GM23338 (cell line): Measurements from ENCODE around the gene GSS. TPM values are rescaled to one million over a fixed set of nuclear protein-coding genes. Genes with fewer than 3 reads are reported as not detected.

Source experiments
- ATAC-seq: fragments of 200-7000 bp; cut with Tn5 transposase; 3 replicates; pipeline ENCODE4 v1.9.1; 2020
- DNase-seq: peaks from one replicate; pipeline ENCODE4 v3.0.0-alpha.2; 2015; ENCODE audit warnings: low spot score
- H2AFZ ChIP-seq: fragments of 200-600 bp; sonication (generic); 2 replicates; pipeline ENCODE4 v1.8.0; 2016; ENCODE audit warnings: antibody characterized with exemption, mild to moderate bottlenecking, moderate library complexity
- H3F3A ChIP-seq: fragments of 200-600 bp; sonication (generic); replicated peaks from 2 replicates; pipeline ENCODE4 v1.8.0; 2017; ENCODE audit warnings: antibody characterized with exemption, mixed run types, low read depth
- H3K27ac ChIP-seq: fragments of 200-600 bp; sonication (generic); 2 replicates; pipeline ENCODE4 v1.6.1; 2016; ENCODE audit warnings: low read depth
- H3K27me3 ChIP-seq: fragments of 200-600 bp; sonication (generic); 2 replicates; pipeline ENCODE4 v1.8.0; 2016; ENCODE audit warnings: mild to moderate bottlenecking, mixed run types, moderate library complexity; ENCODE audit not compliant: insufficient read depth
- H3K36me3 ChIP-seq: fragments of 200-600 bp; sonication (generic); 2 replicates; pipeline ENCODE4 v1.8.0; 2016; ENCODE audit warnings: mild to moderate bottlenecking; ENCODE audit not compliant: insufficient read depth
- H3K4me1 ChIP-seq: fragments of 200-600 bp; sonication (generic); 2 replicates; pipeline ENCODE4 v1.8.0; 2016; ENCODE audit warnings: mild to moderate bottlenecking, moderate library complexity; ENCODE audit not compliant: insufficient read depth
- H3K4me2 ChIP-seq: fragments of 200-600 bp; sonication (generic); 2 replicates; pipeline ENCODE4 v1.7.1; 2017; ENCODE audit warnings: mixed run types
- H3K4me3 ChIP-seq: fragments of 200-600 bp; sonication (generic); 2 replicates; pipeline ENCODE4 v1.6.1; 2016; ENCODE audit warnings: mixed run types
- H3K79me2 ChIP-seq: fragments of 200-600 bp; sonication (generic); replicated peaks from 2 replicates; pipeline ENCODE4 v1.8.0; 2017; ENCODE audit warnings: mild to moderate bottlenecking; ENCODE audit not compliant: insufficient read depth
- H3K9me2 ChIP-seq: fragments of 200-600 bp; sonication (generic); 2 replicates; pipeline ENCODE4 v1.8.0; 2017; ENCODE audit not compliant: insufficient read depth
- H4K20me1 ChIP-seq: fragments of 200-600 bp; sonication (generic); replicated peaks from 2 replicates; pipeline ENCODE4 v1.8.0; 2017; ENCODE audit warnings: mild to moderate bottlenecking; ENCODE audit not compliant: insufficient read depth
- H3K27ac Mint-ChIP-seq: 2 replicates; pipeline ENCODE4 v1.8.0; 2020; ENCODE audit warnings: inconsistent platforms, mild to moderate bottlenecking, moderate library complexity, mixed read lengths
- H3K27me3 Mint-ChIP-seq: 3 replicates; pipeline ENCODE4 v1.8.0; 2022; ENCODE audit warnings: low read depth, mild to moderate bottlenecking, moderate library complexity, mixed read lengths, inconsistent platforms; ENCODE audit not compliant: insufficient read depth, poor library complexity
- H3K36me3 Mint-ChIP-seq: 3 replicates; pipeline ENCODE4 v1.8.0; 2021; ENCODE audit warnings: low read depth, mild to moderate bottlenecking, inconsistent platforms, moderate library complexity, mixed read lengths
- H3K4me1 Mint-ChIP-seq: 3 replicates; pipeline ENCODE4 v1.8.0; 2020; ENCODE audit warnings: mild to moderate bottlenecking, inconsistent platforms, mixed read lengths
- H3K4me3 Mint-ChIP-seq: 3 replicates; pipeline ENCODE4 v1.8.0; 2021; ENCODE audit warnings: moderate library complexity, mild to moderate bottlenecking, inconsistent platforms, mixed read lengths
- H3K9me3 Mint-ChIP-seq: 3 replicates; pipeline ENCODE4 v1.8.0; 2020; ENCODE audit warnings: moderate library complexity, mild to moderate bottlenecking, inconsistent platforms, mixed read lengths
- CREB1 ChIP-seq: fragments of 250-450 bp; sonication (Bioruptor Pico); IDR thresholded peaks from 2 replicates; pipeline ENCODE4 v1.5.0; 2020; ENCODE audit warnings: low read depth, mild to moderate bottlenecking, moderate library complexity
- EZH2 ChIP-seq: fragments of 200-600 bp; sonication (generic); IDR thresholded peaks from one replicate; pipeline ENCODE4 v1.8.0; 2017; ENCODE audit warnings: antibody characterized with exemption, mild to moderate bottlenecking, low read depth; ENCODE audit not compliant: unreplicated experiment
- EZH2phosphoT487 ChIP-seq: fragments of 200-600 bp; sonication (generic); IDR thresholded peaks from one replicate; pipeline ENCODE4 v1.8.1; 2018; ENCODE audit warnings: antibody characterized with exemption; ENCODE audit not compliant: unreplicated experiment
- JUNB ChIP-seq: IDR thresholded peaks from one replicate; pipeline ENCODE4 v1.6.1; 2016; ENCODE audit warnings: antibody characterized with exemption; ENCODE audit not compliant: unreplicated experiment
- NANOG ChIP-seq: IDR thresholded peaks from 2 replicates; pipeline ENCODE4 v1.6.1; 2016; ENCODE audit warnings: antibody characterized with exemption, borderline replicate concordance
- POLR2AphosphoS5 ChIP-seq: IDR thresholded peaks from 2 replicates; pipeline ENCODE4 v1.6.1; 2016; ENCODE audit warnings: antibody characterized with exemption, low read depth
- STAT1 ChIP-seq: IDR thresholded peaks from one replicate; pipeline ENCODE4 v1.6.1; 2016; ENCODE audit warnings: antibody characterized with exemption; ENCODE audit not compliant: unreplicated experiment
- ZNF331 ChIP-seq: fragments of 250-450 bp; sonication (Bioruptor Pico); IDR thresholded peaks from 2 replicates; pipeline ENCODE4 v1.5.0; 2020; ENCODE audit warnings: low read depth, mild to moderate bottlenecking, moderate library complexity
- polyA plus RNA-seq: library from polyadenylated mRNA; unstranded; fragments of >200 nt; fragmentation: Nextera tagmentation; extraction: Ambion mirVana; gene quantifications from 2 replicates; pipeline ENCODE4 v1.2.1, GENCODE V29; 2016
- total RNA-seq: library from RNA; depleted of rRNA; stranded (reverse); fragments of >200 nt; shearing (Covaris generic); gene quantifications from 2 replicates; pipeline ENCODE4 v1.2.3, GENCODE V29; 2014
- TF ChIP-seq, protein P1 (sequence below): IDR thresholded peaks from one replicate; pipeline ENCODE4 v1.6.1; 2018; ENCODE audit warnings: antibody characterized with exemption; ENCODE audit not compliant: unreplicated experiment
- TF ChIP-seq, protein P2 (sequence below): IDR thresholded peaks from 2 replicates; pipeline ENCODE4 v1.6.1; 2016; ENCODE audit warnings: antibody characterized with exemption
- TF ChIP-seq, protein P3 (sequence below), 2 experiments: fragments of 200-600 bp in 1 of 2; sonication (generic) in 1 of 2; conservative IDR thresholded peaks; 2 replicates each; pipeline versions ENCODE4 v1.5.1 to v1.6.1; 2016 to 2017; ENCODE audit warnings: antibody characterized with exemption in 2 of 2, low read depth in 2 of 2, mild to moderate bottlenecking in 2 of 2, moderate library complexity in 1 of 2
- TF ChIP-seq, protein P4 (sequence below): fragments of 250-450 bp; sonication (Bioruptor Pico); IDR thresholded peaks from 2 replicates; pipeline ENCODE4 v1.5.0; 2020; ENCODE audit warnings: mild to moderate bottlenecking, moderate library complexity

GSS gene
- total and polyA plus RNA-seq, 2 experiments from 2014 or later: 34.0 to 63.3 TPM

DNA sequence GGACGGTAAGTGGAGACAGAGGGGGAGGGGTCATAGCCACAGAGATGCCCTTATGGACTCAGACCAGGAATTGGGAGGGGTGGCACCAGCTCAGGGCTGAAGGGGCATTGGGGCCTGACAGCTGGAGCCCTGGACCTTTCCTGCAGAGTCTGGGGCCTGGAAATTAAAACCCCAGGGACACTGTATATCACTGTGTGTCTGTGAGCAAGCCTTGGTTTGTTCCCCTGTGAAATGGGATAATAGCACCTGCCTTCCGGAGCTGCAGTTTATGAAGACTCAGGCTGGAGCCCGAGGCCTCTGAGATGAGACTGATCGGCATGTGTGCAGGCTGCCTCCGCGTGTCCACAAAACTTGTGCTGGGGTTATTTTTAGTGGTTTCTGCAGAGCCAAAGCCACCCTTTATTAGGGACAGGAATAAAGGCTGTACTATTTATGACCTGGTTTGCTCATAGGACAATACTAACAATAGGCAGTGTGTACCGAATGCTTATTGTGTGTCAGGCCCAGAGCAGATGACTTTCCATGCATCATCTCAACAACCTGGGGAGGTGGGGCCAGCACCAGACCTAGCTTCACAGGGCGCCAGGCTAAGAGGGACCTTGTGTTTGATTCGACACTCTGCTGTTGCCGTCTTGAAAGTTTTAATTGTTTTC is 22.6 kb upstream of the GSS start:
- H3K27me3 ChIP-seq: peaks cover 8% of the 10 kb centered on the region; the same call in 1 of the 2 replicates
- H3K79me2 ChIP-seq: no peaks in the 10 kb centered on the region
- Mint-ChIP-seq H3K36me3 (no peaks in the 10 kb centered on the region), H3K4me3 (no peak overlapping the region), H3K27me3 (peaks cover 26% of the 10 kb centered on the region), H3K9me3 (no peaks in the 10 kb centered on the region), H3K27ac (no peak overlapping the region), H3K4me1 (peaks cover 31% of the 10 kb centered on the region)
- DNase-seq (no peak), ATAC-seq (no peak)
- no peak overlapping the region for H3K4me3 ChIP-seq
- H3F3A ChIP-seq: 0 out of 2 replicates have a peak, but pooled peaks cover 2% of the 10 kb centered on the region
- no peaks in the 10 kb centered on the region for H3K36me3 ChIP-seq
- H3K4me1 ChIP-seq: peaks cover 15% of the 10 kb centered on the region
- no peaks in the 10 kb centered on the region for H4K20me1 ChIP-seq
- no peak for TF ChIP-seq ZNF331
- TF ChIP-seq, protein P1, sequence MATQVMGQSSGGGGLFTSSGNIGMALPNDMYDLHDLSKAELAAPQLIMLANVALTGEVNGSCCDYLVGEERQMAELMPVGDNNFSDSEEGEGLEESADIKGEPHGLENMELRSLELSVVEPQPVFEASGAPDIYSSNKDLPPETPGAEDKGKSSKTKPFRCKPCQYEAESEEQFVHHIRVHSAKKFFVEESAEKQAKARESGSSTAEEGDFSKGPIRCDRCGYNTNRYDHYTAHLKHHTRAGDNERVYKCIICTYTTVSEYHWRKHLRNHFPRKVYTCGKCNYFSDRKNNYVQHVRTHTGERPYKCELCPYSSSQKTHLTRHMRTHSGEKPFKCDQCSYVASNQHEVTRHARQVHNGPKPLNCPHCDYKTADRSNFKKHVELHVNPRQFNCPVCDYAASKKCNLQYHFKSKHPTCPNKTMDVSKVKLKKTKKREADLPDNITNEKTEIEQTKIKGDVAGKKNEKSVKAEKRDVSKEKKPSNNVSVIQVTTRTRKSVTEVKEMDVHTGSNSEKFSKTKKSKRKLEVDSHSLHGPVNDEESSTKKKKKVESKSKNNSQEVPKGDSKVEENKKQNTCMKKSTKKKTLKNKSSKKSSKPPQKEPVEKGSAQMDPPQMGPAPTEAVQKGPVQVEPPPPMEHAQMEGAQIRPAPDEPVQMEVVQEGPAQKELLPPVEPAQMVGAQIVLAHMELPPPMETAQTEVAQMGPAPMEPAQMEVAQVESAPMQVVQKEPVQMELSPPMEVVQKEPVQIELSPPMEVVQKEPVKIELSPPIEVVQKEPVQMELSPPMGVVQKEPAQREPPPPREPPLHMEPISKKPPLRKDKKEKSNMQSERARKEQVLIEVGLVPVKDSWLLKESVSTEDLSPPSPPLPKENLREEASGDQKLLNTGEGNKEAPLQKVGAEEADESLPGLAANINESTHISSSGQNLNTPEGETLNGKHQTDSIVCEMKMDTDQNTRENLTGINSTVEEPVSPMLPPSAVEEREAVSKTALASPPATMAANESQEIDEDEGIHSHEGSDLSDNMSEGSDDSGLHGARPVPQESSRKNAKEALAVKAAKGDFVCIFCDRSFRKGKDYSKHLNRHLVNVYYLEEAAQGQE: no peak
- TF ChIP-seq STAT1: no peak
- TF ChIP-seq, protein P2, sequence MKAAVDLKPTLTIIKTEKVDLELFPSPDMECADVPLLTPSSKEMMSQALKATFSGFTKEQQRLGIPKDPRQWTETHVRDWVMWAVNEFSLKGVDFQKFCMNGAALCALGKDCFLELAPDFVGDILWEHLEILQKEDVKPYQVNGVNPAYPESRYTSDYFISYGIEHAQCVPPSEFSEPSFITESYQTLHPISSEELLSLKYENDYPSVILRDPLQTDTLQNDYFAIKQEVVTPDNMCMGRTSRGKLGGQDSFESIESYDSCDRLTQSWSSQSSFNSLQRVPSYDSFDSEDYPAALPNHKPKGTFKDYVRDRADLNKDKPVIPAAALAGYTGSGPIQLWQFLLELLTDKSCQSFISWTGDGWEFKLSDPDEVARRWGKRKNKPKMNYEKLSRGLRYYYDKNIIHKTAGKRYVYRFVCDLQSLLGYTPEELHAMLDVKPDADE: no peak
- TF ChIP-seq JUNB: no peak
- TF ChIP-seq, protein P3, sequence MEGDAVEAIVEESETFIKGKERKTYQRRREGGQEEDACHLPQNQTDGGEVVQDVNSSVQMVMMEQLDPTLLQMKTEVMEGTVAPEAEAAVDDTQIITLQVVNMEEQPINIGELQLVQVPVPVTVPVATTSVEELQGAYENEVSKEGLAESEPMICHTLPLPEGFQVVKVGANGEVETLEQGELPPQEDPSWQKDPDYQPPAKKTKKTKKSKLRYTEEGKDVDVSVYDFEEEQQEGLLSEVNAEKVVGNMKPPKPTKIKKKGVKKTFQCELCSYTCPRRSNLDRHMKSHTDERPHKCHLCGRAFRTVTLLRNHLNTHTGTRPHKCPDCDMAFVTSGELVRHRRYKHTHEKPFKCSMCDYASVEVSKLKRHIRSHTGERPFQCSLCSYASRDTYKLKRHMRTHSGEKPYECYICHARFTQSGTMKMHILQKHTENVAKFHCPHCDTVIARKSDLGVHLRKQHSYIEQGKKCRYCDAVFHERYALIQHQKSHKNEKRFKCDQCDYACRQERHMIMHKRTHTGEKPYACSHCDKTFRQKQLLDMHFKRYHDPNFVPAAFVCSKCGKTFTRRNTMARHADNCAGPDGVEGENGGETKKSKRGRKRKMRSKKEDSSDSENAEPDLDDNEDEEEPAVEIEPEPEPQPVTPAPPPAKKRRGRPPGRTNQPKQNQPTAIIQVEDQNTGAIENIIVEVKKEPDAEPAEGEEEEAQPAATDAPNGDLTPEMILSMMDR (conservative IDR thresholded peaks at IDR 0.05; ENCODE audit: low read depth in 2 of 2): no peak
- no peak for TF ChIP-seq POLR2AphosphoS5
- TF ChIP-seq, protein P4, sequence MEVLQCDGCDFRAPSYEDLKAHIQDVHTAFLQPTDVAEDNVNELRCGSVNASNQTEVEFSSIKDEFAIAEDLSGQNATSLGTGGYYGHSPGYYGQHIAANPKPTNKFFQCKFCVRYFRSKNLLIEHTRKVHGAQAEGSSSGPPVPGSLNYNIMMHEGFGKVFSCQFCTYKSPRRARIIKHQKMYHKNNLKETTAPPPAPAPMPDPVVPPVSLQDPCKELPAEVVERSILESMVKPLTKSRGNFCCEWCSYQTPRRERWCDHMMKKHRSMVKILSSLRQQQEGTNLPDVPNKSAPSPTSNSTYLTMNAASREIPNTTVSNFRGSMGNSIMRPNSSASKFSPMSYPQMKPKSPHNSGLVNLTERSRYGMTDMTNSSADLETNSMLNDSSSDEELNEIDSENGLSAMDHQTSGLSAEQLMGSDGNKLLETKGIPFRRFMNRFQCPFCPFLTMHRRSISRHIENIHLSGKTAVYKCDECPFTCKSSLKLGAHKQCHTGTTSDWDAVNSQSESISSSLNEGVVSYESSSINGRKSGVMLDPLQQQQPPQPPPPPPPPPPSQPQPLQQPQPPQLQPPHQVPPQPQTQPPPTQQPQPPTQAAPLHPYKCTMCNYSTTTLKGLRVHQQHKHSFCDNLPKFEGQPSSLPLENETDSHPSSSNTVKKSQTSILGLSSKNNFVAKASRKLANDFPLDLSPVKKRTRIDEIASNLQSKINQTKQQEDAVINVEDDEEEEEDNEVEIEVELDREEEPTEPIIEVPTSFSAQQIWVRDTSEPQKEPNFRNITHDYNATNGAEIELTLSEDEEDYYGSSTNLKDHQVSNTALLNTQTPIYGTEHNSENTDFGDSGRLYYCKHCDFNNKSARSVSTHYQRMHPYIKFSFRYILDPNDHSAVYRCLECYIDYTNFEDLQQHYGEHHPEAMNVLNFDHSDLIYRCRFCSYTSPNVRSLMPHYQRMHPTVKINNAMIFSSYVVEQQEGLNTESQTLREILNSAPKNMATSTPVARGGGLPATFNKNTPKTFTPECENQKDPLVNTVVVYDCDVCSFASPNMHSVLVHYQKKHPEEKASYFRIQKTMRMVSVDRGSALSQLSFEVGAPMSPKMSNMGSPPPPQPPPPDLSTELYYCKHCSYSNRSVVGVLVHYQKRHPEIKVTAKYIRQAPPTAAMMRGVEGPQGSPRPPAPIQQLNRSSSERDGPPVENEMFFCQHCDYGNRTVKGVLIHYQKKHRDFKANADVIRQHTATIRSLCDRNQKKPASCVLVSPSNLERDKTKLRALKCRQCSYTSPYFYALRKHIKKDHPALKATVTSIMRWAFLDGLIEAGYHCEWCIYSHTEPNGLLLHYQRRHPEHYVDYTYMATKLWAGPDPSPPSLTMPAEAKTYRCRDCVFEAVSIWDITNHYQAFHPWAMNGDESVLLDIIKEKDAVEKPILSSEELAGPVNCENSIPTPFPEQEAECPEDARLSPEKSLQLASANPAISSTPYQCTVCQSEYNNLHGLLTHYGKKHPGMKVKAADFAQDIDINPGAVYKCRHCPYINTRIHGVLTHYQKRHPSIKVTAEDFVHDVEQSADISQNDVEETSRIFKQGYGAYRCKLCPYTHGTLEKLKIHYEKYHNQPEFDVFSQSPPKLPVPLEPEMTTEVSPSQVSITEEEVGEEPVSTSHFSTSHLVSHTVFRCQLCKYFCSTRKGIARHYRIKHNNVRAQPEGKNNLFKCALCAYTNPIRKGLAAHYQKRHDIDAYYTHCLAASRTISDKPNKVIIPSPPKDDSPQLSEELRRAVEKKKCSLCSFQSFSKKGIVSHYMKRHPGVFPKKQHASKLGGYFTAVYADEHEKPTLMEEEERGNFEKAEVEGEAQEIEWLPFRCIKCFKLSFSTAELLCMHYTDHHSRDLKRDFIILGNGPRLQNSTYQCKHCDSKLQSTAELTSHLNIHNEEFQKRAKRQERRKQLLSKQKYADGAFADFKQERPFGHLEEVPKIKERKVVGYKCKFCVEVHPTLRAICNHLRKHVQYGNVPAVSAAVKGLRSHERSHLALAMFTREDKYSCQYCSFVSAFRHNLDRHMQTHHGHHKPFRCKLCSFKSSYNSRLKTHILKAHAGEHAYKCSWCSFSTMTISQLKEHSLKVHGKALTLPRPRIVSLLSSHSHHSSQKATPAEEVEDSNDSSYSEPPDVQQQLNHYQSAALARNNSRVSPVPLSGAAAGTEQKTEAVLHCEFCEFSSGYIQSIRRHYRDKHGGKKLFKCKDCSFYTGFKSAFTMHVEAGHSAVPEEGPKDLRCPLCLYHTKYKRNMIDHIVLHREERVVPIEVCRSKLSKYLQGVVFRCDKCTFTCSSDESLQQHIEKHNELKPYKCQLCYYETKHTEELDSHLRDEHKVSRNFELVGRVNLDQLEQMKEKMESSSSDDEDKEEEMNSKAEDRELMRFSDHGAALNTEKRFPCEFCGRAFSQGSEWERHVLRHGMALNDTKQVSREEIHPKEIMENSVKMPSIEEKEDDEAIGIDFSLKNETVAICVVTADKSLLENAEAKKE (CRISPR knock-in tag): no peak
- no peak for TF ChIP-seq CREB1 (CRISPR knock-in tag)
- TF ChIP-seq EZH2phosphoT487: no peak
- no peak for TF ChIP-seq EZH2
- TF ChIP-seq NANOG: no peak
- H2AFZ ChIP-seq: no peak overlapping the region
- H3K9me2 ChIP-seq: 0 out of 2 replicates have a peak, but pooled peaks cover 4% of the 10 kb centered on the region
- H3K4me2 ChIP-seq: no peak overlapping the region
- no peak overlapping the region for H3K27ac ChIP-seq
